Measurements from ENCODE around the gene CCT5.
A peak's percentile ranks its signal among the peaks of the same experiment; 100 is the strongest.

Gene CCT5

DNA sequence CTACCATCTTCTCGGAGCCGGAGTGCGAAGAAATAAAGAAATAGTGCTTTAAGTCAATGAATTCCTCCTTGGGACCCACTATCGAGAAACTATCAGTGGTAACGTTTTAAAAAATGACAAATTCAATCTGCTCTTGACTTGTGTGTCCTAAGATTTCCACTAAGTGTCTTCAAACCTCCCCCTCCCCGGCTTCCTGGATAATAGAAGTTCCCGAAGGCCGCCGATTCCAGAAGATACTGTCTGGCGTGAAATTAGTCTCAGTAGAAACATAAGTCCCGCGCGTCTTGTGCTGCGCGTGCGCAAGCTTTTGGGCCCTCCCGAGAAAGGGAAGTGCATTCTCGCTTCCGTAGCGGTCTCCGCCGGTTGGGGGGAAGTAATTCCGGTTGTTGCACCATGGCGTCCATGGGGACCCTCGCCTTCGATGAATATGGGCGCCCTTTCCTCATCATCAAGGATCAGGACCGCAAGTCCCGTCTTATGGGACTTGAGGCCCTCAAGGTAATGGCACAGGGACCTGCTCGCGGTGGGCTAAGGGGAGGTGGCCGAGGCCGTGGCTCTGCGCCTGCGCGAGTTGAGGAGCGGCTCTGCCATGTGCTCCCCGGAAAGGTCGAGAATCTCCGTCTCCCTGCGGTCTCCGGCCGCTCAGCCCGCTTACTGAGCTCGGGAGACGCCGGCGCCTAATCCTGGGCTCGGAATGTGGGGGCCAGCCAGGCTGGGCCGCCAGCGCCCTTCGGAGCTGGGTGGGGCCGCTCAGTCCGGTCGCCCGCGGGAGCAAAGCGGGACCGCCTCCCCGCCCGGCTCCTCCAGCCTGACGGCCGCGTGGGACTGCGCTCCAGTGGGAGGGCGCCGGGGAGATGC is at the start of gene CCT5:
CCT5 (plus strand) TSS at position 333 of the 858 bp plus-strand sequence; CDS start at position 394, 61 bp downstream.
- peak; percentile 94 for DNase-seq

DNA sequence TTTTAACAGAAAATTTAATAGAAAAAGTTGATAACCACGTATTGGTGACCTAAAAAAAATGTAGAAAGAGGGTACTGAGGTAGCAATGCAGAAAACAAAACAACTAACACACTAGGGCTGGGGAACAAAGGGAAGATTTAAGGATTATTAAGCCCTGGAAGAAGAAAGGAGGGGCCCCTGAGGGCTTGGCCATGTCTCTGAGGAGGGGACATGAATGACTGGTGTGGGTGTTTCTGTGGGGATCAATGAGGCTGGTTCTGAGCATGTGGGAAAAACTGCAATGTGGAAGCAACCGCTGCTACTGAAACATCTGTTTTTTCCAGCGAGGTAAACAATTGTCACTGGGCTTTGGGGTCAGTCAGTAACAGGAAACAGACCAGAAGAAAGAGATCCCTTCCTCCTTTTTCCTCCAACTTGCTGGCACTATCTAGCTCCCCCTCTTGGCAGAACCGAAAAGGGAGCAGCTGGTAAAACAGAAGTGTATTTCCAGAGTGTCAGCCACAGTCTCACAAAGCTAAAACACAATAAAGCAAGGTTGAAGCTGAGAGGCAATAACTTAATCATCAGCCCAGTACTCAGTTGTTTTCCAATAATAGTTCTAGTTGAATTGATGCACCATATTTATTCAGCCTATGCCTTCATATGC is 48.7 kb upstream of the CCT5 start:
- DNase-seq = no peak

DNA sequence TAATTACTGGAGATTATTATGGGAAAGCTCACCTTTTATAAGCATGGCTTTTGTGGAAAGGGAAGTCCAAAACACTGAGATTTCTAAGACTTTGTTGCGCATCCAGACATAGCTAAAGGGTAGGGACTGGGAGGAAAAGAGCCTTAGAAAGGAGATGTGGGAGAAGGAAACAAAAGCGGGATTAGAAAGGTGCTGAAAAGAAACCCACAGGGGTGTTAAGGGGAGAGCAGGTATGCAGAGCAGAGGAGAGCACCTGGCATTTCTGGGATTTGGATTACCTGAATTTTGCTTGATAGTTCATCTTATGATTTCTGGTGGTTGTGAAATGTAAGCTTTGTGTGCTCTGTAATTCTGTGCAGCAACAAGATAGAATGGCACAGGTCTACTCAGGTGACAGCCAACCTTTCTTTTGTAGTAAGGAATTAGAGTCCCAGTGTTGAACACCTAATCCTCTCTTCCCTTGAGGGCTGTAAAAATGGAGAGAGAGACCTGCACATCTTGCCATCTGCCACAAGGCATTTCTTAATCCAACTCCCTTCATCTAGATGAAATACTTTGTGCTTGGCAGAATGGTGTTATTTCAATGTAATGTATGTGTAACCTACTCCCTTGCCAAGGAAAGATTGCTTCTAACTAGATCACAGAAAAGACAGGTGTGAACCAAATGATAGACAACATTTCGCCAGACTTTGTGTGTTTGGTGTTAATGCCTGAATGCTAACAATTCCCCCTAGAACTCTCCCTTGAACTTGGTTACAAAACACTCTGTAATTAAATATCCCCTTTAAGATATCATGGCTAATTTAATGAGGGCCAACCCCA is 47.8 kb upstream of the CCT5 start:
- DNase-seq = no peak

DNA sequence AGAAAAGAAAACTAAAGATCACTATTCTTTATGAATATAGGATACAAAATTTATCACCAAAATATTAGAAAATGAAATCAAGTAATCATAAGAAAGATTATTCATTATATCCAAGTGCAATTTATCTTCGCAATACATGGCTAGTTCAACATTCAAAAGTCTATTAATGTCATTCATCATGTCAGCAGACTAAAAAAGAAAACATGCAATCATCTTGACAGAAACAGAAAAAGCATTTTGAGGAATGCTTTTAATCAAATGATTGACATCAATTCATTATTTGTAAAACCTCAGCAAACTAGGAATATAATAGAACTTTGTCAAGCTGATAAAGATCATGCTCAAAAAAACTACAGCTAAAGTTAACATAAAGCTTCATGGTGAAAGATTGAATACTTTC is 41.1 kb upstream of the CCT5 start:
- no peak for DNase-seq

DNA sequence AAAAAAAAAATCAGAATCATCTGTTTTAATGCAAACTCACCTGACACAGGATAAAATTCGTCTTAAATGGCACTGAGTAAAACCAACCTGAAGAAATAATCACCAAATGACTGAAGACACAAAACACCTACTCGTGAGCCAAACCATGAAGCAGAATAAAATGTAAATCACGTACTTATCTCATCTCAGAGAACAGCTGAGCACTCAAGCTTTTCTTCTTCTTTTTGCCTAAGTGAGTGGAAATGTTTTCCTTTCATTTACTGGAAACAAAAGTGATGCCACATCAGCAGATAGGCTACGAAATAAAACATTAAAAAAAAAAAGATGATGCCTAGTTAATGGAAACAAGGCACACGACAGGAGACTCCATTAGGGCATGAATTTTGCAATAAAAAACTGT is 36.8 kb upstream of the CCT5 start:
- DNase-seq = no peak

DNA sequence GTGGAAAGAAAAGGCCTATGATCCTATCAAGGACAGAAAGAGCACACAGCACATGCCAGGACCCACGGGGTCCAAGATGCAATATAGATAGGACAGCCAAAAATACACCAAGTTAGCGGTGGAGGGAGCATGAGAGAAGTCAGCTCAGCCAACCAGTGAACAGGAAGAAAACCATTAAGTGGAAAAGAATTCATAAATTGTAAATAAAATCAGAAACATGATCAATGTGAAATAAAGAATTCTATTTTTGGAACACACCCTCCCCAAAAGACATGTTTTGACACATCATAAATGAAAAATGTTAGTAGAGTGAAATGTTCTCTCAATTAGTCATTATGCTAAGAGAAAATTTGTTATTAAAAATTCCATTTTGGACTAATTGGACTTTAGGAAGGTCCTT is 36.0 kb upstream of the CCT5 start:
- no peak for DNase-seq

DNA sequence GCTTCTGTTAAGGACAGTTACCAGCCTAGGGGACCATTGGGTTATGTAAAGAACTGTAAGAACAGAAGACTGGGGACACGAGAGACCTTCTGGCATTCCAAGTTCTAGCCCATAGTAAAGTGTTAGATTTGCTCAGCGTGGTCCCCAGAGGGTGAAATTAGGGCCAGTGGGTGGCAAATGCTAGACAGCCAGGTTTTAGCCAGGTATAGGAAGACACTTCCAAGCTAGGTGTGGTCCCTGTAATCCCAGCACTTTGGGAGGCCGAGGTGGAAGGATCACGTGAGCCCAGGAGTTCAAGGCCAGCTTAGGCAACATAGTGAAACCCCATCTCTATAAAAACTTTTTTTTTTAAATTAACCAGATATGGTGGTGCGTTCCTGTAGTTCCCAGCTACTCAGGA is 34.7 kb upstream of the CCT5 start:
- no peak for DNase-seq

DNA sequence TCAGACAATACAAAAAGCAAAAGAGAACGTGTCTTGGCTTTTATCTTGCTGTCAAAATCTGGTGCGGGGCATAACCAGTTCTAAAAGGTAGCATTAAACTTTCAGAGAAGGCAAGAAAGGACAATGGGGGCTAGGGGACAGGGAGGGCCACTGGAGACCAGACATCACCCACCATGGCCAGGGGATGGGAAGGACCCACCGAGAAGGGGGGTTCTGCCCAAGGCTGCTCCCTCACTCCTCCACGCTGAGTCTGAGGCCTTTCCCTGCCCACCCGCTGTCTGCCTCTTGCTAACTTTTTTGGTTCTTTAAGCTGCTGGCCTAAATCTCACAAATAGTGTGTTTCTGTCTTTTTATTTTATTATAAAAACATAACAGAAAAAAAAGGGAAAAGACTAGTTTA is 34.0 kb upstream of the CCT5 start:
- no peak for DNase-seq

DNA sequence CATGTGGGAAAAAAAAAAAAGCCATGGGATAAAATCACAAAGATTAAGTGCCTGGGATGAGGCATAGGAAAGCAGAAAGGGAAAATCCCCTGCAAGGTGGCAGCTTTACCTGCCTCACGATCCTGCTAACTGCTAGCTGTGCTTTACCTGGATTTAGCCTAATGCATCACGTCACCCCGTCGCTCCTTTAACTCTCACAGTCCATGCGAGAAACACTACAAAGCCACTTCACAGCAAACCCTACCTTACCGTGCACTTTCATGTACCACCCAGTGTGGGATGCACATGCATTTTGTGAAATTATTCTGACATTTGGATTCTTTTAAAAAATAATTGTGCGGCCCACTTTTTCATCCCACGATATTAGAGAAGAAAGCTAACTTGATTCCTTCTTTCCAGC is 31.4 kb upstream of the CCT5 start:
- no peak for DNase-seq

DNA sequence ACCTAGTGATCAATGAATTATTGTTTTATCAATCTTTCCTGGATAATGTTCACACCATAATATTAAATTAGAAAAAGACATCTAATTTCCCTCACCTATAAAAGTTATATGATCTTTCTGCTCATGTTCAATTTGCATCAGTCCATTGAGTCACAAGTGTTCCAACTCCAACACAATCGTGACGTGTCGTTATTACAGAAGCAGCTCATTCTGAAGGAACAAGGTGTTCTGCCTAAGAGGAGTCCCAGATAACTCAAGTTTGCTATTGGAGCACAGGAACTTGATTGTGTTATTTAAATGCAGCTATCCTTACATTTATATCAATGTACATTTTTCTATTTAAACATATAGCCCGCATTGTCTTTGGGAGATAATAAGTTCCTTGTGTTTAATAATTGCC is 31.0 kb upstream of the CCT5 start:
- DNase-seq = no peak

DNA sequence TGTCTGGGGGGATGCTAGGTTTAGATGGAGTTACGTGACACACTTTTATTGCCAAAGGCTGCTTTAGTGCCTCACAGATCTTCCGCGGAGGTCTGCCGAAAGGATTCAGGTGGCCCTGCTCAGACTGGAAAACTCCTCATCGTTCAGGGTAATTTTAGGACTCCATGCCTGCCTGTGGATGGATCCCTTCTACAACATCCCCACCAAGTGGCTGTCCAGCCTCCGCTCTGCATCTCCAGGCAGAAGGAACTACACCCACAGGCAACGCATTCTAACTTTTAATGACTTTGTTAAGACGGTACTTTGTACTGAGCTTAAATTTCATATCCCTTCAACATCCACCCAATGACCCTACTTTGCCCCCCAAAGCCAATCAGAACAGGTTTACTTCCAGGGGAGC is 29.8 kb upstream of the CCT5 start:
- no peak for DNase-seq

DNA sequence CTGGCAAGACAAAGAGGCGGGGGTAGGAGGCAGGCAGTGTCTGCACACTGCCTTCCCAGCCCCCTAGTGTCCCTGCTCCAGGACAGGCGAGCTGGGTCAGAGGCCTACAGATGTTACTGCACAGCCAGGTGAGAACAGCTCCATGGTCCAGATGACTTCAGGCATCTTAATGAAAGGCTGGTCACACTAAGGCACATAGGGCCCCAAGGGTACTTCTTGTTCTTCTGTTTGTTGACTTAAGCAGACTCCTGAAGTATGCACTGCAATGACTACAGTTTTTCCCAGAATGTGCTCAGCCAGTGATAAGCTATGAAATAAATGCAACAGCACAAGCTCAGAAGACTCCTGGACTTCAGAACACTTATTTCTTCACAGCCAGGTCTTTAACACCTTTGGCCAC is 27.8 kb upstream of the CCT5 start:
- no peak for DNase-seq

DNA sequence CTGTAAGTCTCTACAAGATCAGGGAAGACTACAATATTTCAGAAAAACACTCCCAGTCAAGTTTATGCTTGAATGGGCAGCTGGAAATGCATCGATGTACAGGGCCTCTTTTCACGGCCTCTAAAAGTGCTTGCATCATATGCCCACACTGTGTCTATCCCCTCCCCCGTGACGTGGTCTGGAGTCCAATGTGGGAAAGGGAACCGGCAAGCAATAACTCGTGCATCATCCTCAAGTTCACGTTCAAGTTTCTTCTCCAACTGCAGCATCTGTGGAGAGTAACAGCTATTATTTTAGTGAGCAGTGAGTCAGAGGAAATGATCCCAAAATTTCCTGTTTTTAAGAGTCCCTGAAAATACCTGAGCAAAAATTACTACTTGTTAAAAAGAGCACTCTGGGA is 22.7 kb upstream of the CCT5 start:
- DNase-seq = no peak

DNA sequence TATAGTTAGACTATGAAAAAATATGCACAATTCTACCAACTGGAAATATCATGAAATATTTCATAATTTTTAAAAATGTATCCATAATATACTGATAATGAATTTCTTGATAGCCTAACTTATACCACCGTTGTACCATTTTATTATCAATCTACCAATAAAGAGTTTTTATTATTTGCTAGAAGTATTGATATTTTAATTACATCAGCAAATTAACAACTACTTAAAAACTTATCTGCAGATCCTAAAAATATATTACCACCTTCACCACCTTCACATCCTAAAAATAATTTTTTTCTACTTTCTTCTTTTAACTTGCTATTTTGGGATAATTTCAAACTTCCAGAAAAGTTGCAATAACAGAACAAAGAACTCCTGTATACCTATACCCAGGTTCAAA is 21.8 kb upstream of the CCT5 start:
- no peak for DNase-seq

DNA sequence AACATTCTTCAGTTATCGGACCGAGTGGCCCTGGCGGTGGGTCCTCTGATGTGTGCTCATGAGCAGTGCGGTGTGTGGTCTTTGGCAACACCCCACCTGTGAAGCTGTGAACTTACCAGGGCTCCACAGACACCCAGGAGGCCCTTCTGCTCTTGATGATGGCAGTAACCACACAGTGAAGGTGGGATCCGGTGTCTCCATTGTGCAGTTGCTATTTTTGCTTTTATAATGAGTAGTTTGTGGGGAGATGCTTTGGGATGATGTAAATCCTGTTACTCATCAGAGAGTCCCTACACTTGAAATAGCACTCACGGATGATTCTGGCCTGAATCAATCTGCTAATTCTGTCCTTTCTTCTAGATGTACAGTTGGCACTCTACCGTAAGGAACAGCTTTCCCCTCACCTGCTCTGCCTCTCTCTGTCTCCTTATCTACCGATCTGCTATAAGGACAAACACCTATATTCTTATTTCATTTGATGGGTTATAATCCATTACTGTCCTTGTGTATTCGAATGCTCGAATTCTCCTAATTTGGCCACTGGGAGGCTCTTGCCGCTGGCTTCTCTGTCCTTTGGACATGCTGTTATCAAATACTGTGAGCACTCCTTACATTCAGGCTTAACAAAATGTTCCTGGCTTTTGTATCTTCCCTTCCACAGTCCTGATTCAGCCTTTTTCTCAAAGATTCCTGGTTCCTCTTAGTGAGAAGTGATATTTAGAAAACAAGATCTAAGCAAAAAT is 20.6 kb upstream of the CCT5 start:
- no peak for DNase-seq

DNA sequence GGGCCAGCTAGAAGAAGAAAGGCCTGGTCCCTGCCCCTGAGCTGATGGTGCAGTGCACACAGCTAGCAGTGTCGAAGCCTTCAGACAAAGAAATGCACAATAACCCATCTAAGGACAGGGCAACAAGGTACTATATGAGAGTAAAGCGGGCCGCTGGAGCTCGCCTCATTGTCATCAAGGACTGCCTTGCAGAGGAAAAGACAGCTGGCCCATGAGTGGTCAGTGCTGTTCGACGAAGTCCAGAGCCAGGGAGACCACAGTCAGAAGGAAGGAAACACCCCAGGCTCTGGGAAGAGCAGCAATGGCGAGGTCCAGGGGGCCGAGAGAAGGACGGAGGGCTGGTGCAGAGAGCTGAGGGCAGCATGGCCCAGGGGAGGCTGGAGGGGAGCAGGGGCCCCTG is 17.7 kb upstream of the CCT5 start:
- DNase-seq = no peak

DNA sequence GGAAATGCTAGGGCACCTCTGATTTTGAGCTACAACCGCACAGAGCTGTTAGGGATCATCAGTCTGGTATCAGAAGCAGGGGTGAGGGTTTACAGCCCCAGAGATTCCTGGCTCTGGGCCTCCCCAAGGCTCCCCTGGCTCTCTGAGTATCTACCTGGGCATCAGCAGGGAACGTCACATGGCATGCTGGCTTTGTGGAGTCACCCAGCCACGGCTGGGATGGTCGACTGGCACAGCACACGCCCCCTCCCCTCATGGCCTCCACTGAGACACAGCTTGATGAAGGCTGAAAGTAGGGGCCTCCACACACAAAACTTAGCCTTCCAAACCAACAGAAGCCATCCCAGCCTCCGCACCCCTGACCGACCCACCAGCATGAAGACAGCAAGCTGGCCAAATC is 17.1 kb upstream of the CCT5 start:
- no peak for DNase-seq

DNA sequence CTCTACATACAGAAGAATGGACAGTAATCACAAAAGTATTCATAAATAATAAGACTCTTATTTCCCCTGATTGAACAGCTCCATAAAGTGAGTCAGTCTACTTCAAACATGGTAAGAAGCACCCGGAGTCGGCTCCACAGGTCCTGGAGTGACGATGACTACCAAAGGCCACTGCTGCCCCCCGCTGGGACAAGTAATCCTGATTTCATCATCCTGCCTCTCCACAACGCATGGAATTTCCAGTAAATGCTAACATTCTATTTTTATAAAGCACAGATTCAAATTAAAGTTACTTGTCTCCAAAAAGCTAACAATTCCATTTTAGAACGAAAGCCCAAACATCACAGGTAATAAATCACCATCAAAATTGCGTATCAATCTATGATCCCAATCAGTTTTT is 16.6 kb upstream of the CCT5 start:
- no peak for DNase-seq

DNA sequence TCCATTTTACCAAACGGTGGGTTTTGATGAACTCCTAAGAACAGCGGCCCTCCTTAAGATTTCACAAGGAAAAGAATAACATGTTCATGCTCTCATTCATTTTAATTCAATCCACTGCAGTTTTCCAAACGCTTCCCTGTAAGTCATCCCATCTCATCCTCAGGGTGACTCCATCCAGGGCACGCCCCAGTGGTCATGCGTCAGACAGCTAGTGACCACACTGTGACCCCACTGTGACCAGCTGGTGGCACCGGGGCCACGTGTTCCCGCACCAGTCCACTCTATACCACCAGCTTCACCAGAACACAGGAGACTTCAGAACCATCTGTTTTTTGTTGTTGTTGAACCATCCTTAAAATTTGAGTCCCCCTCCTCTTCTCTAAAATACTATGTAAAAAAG is 14.7 kb upstream of the CCT5 start:
- no peak for DNase-seq

DNA sequence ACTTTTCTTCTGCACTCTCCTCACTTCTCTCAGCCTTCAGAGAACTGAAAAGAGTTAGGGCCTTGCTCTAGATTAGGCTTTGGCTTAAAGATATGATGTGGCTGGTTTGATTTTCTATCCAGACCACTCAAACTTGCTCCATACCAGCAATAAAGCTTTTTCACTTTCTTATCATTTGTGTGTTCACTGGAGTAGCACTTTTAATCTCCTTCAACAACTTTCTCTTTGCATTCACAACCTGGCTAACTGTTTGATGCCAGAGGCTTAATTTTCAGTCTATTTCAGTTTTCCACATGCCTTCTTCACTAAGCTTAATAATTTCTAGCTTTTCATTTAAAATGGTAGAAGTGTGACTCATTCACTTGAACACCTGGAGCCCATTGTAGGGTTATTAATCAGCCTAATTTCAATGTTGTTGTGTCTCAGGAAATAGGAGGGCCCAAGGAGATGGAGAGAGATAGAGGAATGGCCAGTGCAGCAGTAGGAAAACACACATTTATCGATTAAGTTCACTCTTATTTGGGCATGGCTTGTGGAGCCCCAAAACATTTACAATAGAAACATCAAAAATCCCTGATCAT is 6.3 kb upstream of the CCT5 start:
- no peak for DNase-seq

DNA sequence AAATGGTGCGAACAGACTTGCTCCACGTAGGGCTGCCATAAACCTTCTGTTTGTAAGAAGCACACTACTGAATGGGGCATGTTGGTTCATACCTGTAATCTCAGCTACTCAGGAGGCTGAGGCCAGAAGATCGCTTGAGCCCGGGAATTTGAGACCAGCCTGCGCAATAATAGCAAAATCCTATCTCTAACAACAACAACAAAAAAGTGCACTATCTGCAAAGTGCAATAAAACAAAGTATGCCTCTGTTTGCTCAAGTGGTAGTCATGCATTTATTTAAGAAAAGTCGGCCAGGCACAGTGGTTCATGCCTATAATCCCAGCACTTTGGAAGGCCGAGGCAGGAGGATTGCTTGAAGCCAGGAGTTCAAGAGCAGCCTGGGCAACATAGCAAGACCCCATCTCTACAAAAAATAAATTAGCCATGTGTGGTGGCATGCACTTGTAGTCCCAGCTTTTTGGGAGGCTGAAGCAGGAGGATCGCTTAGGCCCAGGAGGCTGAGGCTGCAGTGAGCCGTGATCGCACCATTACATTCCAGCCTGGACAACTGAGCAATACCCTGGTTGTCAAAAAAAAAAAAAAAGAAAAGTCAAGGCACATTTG is 5.6 kb upstream of the CCT5 start:
- DNase-seq = no peak

DNA sequence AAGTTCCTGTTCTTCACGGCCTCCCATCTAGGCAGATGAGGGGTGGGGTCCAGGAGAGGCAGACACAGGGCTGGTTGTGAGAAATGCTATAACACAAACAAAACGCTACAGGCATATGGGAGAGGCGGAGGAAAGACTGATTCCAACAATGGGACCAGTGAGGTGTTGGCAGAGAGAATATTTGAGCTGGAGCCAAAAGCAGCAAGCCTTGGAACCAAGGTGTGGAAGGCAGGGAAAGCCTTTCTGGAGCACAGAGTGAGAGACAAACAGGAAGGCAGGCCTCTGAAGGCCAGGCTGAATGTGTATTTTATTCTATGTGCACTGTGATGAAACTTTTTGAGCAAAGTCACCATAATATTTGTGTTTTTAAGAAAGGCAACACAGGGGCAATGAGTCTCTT is 3.3 kb upstream of the CCT5 start:
- no peak for DNase-seq

Measured in NCI-H226 (cell line).